Stimulated activated CD4-positive, alpha-beta T cell treated with anti-CD3 and anti-CD28 coated beads, Interleukin-12 subunit alpha, Interleukin-12 subunit beta, amount 100 ng/mL, for 24 hours (primary cell): Measurements from ENCODE around the gene PIEZO1.
A peak's percentile ranks its signal among the peaks of the same experiment; 100 is the strongest.

Experiments used
- DNase-seq, 2 experiments: peaks; one replicate each; pipeline ENCODE4 v3.0.0-alpha.2; 2020; ENCODE audit warnings: low read depth in 2 of 2

The PIEZO1 gene

DNA sequence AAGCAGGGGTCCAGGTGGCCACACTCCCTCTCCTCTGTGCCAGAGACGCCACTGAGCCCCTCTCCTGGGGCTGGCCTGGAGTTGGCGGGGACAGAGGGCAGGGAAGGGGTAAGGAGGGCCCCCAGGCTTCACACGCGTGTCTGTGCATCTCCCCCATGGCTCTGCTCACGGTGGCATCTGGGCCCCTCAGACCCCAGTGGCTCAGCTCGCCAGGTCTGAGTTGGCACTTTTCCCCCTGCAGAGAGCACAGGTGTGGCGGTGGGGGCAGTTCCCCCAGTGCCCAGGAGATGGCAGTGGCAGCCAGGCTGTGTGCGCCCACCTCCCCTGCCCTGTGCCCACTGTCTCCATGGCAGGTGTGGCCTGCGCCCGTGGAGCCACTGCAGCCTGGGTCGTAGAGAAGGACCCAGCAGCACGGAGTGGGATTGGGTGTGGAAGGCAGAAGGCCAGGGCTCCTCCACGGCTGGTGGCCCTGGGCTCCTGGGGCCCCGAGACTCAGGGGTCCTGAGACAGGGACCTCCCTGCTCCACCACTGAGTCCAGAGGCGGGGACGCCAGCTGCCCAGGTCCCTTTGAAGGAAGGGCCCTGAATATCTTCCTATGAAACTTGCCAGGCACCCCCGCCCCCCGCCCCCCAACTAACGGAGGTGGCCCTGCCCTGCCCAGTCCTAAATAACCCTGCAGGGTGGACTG is 31.0 kb upstream of the PIEZO1 start:
- no peak for DNase-seq

DNA sequence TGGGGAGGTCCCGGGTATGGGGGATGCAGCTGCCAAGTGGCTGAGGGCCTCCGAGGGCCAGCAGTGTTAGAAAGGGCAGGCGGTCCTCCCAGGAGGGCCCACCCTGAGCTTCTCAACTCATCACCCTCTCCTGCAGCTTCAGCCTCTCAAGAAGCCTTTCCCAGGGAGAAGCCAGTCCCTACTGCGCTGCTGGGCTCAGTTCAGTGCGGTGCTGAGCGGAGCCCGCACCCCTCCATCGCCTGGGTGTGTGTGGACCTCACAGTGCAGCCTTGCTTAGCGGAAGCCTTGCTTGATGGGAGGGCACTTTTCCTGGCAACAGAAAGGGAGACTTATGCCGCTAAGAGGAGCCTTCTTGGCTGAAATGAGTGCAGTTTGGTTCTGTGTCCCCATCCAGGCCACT is 30.2 kb upstream of the PIEZO1 start:
- no peak for DNase-seq

DNA sequence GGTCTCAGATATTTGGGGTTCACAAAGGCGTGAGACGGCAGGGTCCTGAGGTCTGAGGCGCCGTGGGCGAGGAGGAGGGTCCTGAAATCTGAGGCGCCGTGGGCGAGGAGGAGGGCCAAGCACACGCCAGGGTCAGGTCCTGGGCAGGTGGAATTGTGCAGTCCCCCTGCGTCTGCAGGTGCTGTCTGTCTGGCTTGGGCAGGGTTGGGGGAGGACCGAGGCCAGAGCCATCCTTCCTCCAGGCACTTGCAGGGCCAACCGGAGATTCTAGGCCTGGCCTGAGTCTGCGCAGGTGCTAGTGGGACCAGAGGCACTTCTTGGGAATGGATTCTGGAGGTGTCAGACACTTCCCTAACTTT is 29.1 kb upstream of the PIEZO1 start:
- DNase-seq: no peak

- DNase-seq: no peak
Observed at GRCh38 chr16:88813269-88814143, 28.5 kb upstream of the PIEZO1 start.

GRCh38 chr16:88812513-88813268 is 27.7 kb upstream of the PIEZO1 start:
- no peak for DNase-seq

- peak; percentile 94 to 97 for DNase-seq
Observed at GRCh38 chr16:88811769-88812512, 26.9 kb upstream of the PIEZO1 start, which contains the start of gene APRT. APRT (minus strand) TSS chr16:88811928; CDS start chr16:88811899, 29 bp downstream.

- no peak for DNase-seq
Observed at GRCh38 chr16:88810912-88811768, 26.1 kb upstream of the PIEZO1 start.

DNA sequence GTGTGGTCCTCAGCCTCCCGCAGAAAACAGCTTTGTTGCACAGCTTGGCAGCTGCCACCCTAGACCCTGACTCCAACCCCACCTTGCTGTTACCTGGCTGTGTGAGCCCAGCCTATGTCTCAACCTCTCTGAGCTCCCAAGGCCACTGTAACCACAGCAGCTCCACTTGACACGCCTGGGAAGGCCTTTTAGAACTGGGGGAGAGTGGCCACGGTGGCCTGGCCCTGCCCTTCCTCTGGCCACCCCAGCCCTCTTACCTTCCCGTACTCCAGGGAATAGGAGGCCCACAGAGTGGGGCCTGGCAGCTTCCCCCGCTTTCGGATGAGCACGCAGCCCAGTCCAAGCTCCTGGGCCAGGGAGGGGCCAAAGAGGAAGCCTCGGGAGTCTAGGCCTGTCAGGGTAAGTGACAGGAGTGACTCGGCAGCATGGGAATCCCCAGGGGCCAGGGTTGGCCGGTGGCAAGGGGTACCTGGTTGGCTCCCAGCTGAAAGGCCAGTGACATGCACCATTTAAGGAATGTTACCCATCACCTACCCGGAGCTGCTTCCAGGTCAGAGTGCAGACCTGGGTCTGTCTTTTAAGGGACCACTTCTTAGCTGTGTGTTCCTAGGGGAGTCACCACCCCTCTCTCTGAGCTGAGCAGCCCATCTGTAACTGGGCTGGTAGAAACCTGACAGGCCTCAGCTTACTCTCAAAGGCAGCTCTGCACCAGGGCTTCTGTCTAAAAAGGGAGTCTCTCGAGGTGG is 25.3 kb upstream of the PIEZO1 start:
- no peak for DNase-seq

GRCh38 chr16:88809676-88810165 is 24.7 kb upstream of the PIEZO1 start:
- no peak for DNase-seq

- no peak for DNase-seq
Observed at GRCh38 chr16:88809068-88809675, 24.2 kb upstream of the PIEZO1 start.

- no peak for DNase-seq
Observed at GRCh38 chr16:88807626-88808453, 22.8 kb upstream of the PIEZO1 start.

DNA sequence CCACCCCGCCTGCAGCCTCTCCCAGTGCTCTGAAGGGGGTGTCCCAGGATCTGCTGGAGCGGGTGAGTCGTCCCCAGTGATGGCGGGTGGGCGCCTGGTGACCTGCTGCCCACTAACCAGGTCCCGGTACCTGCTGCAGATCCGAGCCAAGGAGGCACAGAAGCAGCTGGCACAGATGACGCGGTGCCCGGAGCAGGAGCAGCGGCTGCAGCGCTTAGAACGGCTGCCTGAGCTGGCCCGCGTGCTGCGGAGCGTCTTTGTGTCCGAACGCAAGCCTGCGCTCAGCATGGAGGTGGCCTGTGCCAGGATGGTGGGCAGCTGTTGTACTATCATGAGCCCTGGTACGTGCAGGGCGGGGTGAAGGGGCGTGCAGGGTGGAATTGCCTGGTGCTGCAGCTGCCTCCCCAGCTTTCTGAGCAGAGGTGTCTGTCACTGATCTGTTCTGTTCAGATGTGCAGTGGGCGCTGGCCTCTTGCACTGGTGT is 22.2 kb upstream of the PIEZO1 start:
- no peak for DNase-seq

DNA sequence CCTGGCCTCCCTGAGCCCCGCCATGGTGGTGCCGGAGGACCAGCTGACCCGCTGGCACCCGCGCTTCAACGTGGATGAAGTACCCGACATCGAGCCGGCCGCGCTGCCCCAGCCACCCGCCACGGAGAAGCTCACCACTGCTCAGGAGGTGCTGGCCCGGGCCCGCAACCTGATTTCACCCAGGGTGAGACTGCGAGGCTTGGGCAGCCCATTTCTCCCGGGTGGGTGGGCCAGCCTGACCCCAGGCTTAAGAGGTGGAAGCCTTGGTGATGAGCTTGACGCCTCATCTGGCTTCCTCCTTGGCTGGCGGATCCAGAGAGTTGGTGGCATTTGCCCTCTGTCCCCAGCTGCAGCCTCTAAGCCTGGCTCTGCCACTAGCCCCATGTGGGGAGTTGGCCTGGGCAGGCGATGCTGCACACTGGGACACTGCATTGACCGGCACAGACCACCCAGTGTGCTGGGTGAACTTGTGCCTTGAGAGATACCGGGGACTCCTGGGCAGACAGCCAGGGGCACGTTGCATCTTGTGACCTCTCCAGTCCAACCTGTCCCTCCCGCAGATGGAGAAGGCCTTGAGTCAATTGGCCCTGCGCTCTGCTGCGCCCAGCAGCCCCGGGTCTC is 21.6 kb upstream of the PIEZO1 start:
- no peak for DNase-seq

DNA sequence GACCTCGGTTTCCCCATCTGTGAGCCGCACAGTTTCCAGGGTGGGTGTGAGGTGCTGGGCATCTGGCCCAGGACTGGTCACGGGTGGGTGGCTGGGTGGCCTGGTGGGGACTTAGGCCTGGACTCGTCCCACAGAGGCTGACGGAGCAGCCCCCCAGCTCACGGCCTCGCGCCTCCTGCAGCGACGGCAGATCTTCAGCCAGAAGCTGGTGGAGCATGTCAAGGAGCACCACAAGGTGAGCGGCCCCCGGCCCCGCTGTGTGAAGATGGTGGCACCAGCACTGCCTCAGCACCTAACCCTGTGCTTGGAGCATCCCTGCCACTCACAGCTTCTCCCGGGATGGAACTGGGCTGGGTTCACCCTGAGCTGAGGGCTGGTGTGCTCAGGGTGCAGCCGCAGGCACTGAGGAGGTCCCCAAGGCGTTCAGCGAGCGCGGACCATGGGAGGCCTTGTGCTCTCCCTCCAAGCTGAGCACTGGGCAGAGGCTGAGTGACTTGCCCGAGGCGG is 20.9 kb upstream of the PIEZO1 start:
- DNase-seq: no peak

GRCh38 chr16:88805340-88805715 is 20.3 kb upstream of the PIEZO1 start:
- no peak for DNase-seq

- no peak for DNase-seq
Observed at GRCh38 chr16:88804552-88805339, 19.7 kb upstream of the PIEZO1 start.

DNA sequence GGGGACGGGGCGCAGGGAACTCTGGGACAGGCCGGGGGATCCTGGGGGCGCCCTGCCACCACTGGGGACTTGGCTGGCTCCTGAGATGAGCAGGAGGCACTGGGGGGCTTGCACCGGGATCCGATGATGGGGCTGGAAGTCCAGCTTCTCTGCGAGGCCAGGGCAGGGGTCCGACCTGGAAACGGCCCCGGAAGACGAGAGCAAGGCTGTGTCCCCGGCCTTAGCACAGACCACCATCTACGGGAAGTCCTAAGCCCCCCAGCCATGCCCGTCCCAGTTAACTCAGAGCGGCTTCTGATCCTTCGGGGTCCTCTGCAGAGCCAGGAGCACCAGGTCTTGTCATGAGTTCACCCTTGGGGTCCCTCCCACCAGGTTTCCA is 19.1 kb upstream of the PIEZO1 start:
- DNase-seq: no peak
